H9 (cell line): Measurements from ENCODE around the gene DNAH11. TPM values are rescaled to one million over a fixed set of nuclear protein-coding genes. Genes with fewer than 3 reads are reported as not detected.

Experiments
- DNase-seq: peaks from one replicate; pipeline ENCODE4 v3.0.0-alpha.2; 2017
- H2AFZ ChIP-seq: one replicate; pipeline ENCODE4 v1.6.1; 2013; ENCODE audit warnings: mild to moderate bottlenecking, low read length, control low read depth, moderate library complexity
- H2AK5ac ChIP-seq: 2 replicates; pipeline ENCODE4 v1.6.1; 2013; ENCODE audit warnings: low read length, control low read depth, mixed read lengths; ENCODE audit not compliant: insufficient read length
- H2BK120ac ChIP-seq: one replicate; pipeline ENCODE4 v1.6.1; 2013; ENCODE audit warnings: low read depth, mild to moderate bottlenecking, low read length, control low read depth, inconsistent platforms; ENCODE audit not compliant: poor library complexity, severe bottlenecking
- H2BK12ac ChIP-seq: 2 replicates; pipeline ENCODE4 v1.6.1; 2013; ENCODE audit warnings: low read length, control low read depth, mixed read lengths, low read depth; ENCODE audit not compliant: insufficient read length
- H2BK15ac ChIP-seq: 2 replicates; pipeline ENCODE4 v1.6.1; 2013; ENCODE audit warnings: low read depth, low read length, control low read depth
- H2BK20ac ChIP-seq: one replicate; pipeline ENCODE4 v1.6.1; 2013; ENCODE audit warnings: low read depth, mild to moderate bottlenecking, low read length, control low read depth, inconsistent platforms; ENCODE audit not compliant: poor library complexity, severe bottlenecking
- H2BK5ac ChIP-seq: 2 replicates; pipeline ENCODE4 v1.6.1; 2013; ENCODE audit warnings: low read length, control low read depth, mixed read lengths; ENCODE audit not compliant: insufficient read length
- H3K14ac ChIP-seq: 2 replicates; pipeline ENCODE4 v1.6.1; 2013; ENCODE audit warnings: low read length, control low read depth; ENCODE audit not compliant: insufficient read depth
- H3K18ac ChIP-seq: 2 replicates; pipeline ENCODE4 v1.6.1; 2013; ENCODE audit warnings: low read depth, mild to moderate bottlenecking, mixed read lengths, low read length, control low read depth; ENCODE audit not compliant: insufficient read length
- H3K23ac ChIP-seq: 2 replicates; pipeline ENCODE4 v1.6.1; 2013; ENCODE audit warnings: low read length, control low read depth, mixed read lengths, low read depth; ENCODE audit not compliant: insufficient read length
- H3K23me2 ChIP-seq: 2 replicates; pipeline ENCODE4 v1.6.1; 2013; ENCODE audit warnings: low read depth, mild to moderate bottlenecking, mixed read lengths, low read length, control low read depth; ENCODE audit not compliant: insufficient read length, poor library complexity, severe bottlenecking
- H3K27ac ChIP-seq: 2 replicates; pipeline ENCODE4 v1.5.1; 2013; ENCODE audit warnings: low read length, control low read depth, mixed read lengths, low read depth; ENCODE audit not compliant: insufficient read length
- H3K27me3 ChIP-seq: 2 replicates; pipeline ENCODE4 v1.6.1; 2013; ENCODE audit warnings: low read length, control low read depth, inconsistent platforms; ENCODE audit not compliant: insufficient read depth
- H3K4ac ChIP-seq: 2 replicates; pipeline ENCODE4 v1.6.1; 2013; ENCODE audit warnings: low read depth, mild to moderate bottlenecking, control low read depth, inconsistent platforms, low read length, moderate library complexity
- H3K4me1 ChIP-seq: 2 replicates; pipeline ENCODE4 v1.6.1; 2013; ENCODE audit warnings: low read length, control low read depth, inconsistent platforms; ENCODE audit not compliant: insufficient read depth
- H3K4me2 ChIP-seq: 2 replicates; pipeline ENCODE4 v1.6.1; 2013; ENCODE audit warnings: low read length, control low read depth, mixed read lengths; ENCODE audit not compliant: insufficient read length, insufficient read depth
- H3K56ac ChIP-seq: 2 replicates; pipeline ENCODE4 v1.6.1; 2013; ENCODE audit warnings: low read depth, mild to moderate bottlenecking, mixed read lengths, low read length, control low read depth; ENCODE audit not compliant: insufficient read length
- H3K79me1 ChIP-seq: 2 replicates; pipeline ENCODE4 v1.6.1; 2013; ENCODE audit warnings: low read depth, mild to moderate bottlenecking, moderate library complexity, low read length, control low read depth, inconsistent platforms; ENCODE audit not compliant: insufficient read depth, poor library complexity, severe bottlenecking
- H3K79me2 ChIP-seq: 2 replicates; pipeline ENCODE4 v1.6.1; 2013; ENCODE audit warnings: low read length, control low read depth, inconsistent platforms; ENCODE audit not compliant: insufficient read depth
- H3K9ac ChIP-seq: 2 replicates; pipeline ENCODE4 v1.6.1; 2013; ENCODE audit warnings: low read length, control low read depth, mixed read lengths; ENCODE audit not compliant: insufficient read length; ENCODE audit errors: extremely low read depth
- H3K9me3 ChIP-seq: one replicate; pipeline ENCODE4 v1.6.1; 2013; ENCODE audit warnings: low read depth, low read length, inconsistent platforms; ENCODE audit not compliant: control insufficient read depth
- H3T11ph ChIP-seq: one replicate; pipeline ENCODE4 v1.6.1; 2013; ENCODE audit warnings: mild to moderate bottlenecking, low read length, control low read depth, inconsistent platforms
- H4K20me1 ChIP-seq: one replicate; pipeline ENCODE4 v1.6.1; 2013; ENCODE audit not compliant: control insufficient read depth, insufficient read length, insufficient read depth
- H4K5ac ChIP-seq: 2 replicates; pipeline ENCODE4 v1.6.1; 2013; ENCODE audit warnings: low read depth, mild to moderate bottlenecking, mixed read lengths, low read length, control low read depth; ENCODE audit not compliant: insufficient read length
- H4K8ac ChIP-seq: replicated peaks from 2 replicates; pipeline ENCODE4 v1.6.1; 2013; ENCODE audit warnings: low read length, control low read depth, mixed read lengths, low read depth; ENCODE audit not compliant: insufficient read length
- H4K91ac ChIP-seq: 2 replicates; pipeline ENCODE4 v1.6.1; 2013; ENCODE audit warnings: low read depth, mild to moderate bottlenecking, moderate library complexity, mixed read lengths, low read length, control low read depth; ENCODE audit not compliant: insufficient read length
- H3K27ac Mint-ChIP-seq, 3 experiments: 2 replicates in 2 of 3; 3 replicates in 1 of 3; pipeline ENCODE4 v1.8.0; 2020 to 2021; ENCODE audit warnings: mixed read lengths in 3 of 3, mild to moderate bottlenecking in 1 of 3, moderate library complexity in 1 of 3
- H3K27me3 Mint-ChIP-seq: 2 replicates; pipeline ENCODE4 v1.8.0; 2021; ENCODE audit warnings: low read depth, mild to moderate bottlenecking, moderate library complexity, mixed read lengths
- H3K36me3 Mint-ChIP-seq, 3 experiments: 2 replicates in 2 of 3; 3 replicates in 1 of 3; pipeline ENCODE4 v1.8.0; 2020 to 2021; ENCODE audit warnings: low read depth in 3 of 3, mixed read lengths in 3 of 3; ENCODE audit not compliant: insufficient read depth in 1 of 3
- H3K4me1 Mint-ChIP-seq, 2 experiments: 2 replicates each; pipeline ENCODE4 v1.8.0; 2020; ENCODE audit warnings: mixed read lengths in 2 of 2
- H3K4me3 Mint-ChIP-seq, 2 experiments: 2 replicates in 1 of 2; 3 replicates in 1 of 2; pipeline ENCODE4 v1.8.0; 2020 to 2021; ENCODE audit warnings: mild to moderate bottlenecking in 2 of 2, mixed read lengths in 2 of 2, moderate library complexity in 1 of 2
- H3K9me3 Mint-ChIP-seq, 2 experiments: 2 replicates in 1 of 2; 3 replicates in 1 of 2; pipeline ENCODE4 v1.8.0; 2020; ENCODE audit warnings: mild to moderate bottlenecking in 2 of 2, mixed read lengths in 2 of 2, moderate library complexity in 1 of 2
- WGBS: extraction: QIAGEN DNeasy Blood & Tissue Kit; methylation state at CpG from one replicate; pipeline ENCODE4 v1.1.7; 2013; ENCODE audit warnings: missing lambda C conversion rate, low lambda C conversion rate, mixed read lengths; ENCODE audit not compliant: insufficient read length; ENCODE audit errors: extremely low coverage; 5-methylcytosine and 5-hydroxymethylcytosine counted together
- total RNA-seq: library from RNA; stranded (reverse); gene quantifications from 2 replicates; pipeline ENCODE4 v1.2.1, GENCODE V29; 2021
- TF ChIP-seq, protein P1 (sequence below): fragments of 200-600 bp; sonication (generic); conservative IDR thresholded peaks from 3 replicates; pipeline ENCODE4 v1.8.0; 2021; ENCODE audit warnings: antibody characterized with exemption, mild to moderate bottlenecking

The DNAH11 gene
- total RNA-seq, 1 experiment from 2014 or later = 2.5 TPM

DNA sequence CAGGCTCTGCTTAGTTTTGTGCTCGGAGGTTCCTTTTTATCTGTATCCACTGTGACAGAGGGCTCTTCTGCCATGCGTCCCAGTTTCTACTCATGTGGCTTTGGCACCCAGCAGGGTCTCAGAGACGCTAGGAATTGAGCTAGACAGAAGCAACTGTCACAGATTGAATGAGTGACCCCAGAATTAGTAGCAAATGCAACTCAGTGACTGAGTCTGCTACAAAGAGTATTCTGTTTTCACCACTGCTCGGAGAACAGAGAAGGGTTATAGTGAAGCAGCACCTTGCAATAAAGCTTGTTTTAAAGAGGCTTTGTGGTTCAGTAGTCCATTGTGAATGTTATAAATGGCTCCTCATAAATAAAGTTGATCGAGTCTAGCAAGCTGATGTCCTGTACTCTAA, 113.2 kb downstream of the DNAH11 start:
- Histone ChIP-seq H4K91ac (no peak overlapping the region), H3K79me2 (no peaks in the 10 kb centered on the region), H3K4ac (no peak overlapping the region), H2BK120ac (no peak overlapping the region), H3K27ac (no peak overlapping the region), H3K27me3 (no peaks in the 10 kb centered on the region), H2AFZ (no peak overlapping the region), H2BK5ac (no peak overlapping the region), H3T11ph (no peak overlapping the region), H4K20me1 (no peaks in the 10 kb centered on the region), H3K56ac (no peak overlapping the region), H3K23me2 (no peaks in the 10 kb centered on the region), H3K14ac (no peak overlapping the region), H3K23ac (no peak overlapping the region), H3K9ac (no peak overlapping the region), H2BK12ac (no peak overlapping the region), H3K9me3 (no peaks in the 10 kb centered on the region), H3K18ac (no peak overlapping the region), H2AK5ac (no peak overlapping the region), H2BK20ac (no peak overlapping the region), H3K4me2 (no peak overlapping the region), H2BK15ac (no peak overlapping the region), H3K4me1 (0 out of 2 replicates have a peak, but pooled peaks cover 2% of the 10 kb centered on the region), H4K5ac (no peak overlapping the region), H4K8ac (no peak overlapping the region), H3K79me1 (no peaks in the 10 kb centered on the region)
- no peak overlapping the region for H3K27ac Mint-ChIP-seq
- TF ChIP-seq, protein P1, sequence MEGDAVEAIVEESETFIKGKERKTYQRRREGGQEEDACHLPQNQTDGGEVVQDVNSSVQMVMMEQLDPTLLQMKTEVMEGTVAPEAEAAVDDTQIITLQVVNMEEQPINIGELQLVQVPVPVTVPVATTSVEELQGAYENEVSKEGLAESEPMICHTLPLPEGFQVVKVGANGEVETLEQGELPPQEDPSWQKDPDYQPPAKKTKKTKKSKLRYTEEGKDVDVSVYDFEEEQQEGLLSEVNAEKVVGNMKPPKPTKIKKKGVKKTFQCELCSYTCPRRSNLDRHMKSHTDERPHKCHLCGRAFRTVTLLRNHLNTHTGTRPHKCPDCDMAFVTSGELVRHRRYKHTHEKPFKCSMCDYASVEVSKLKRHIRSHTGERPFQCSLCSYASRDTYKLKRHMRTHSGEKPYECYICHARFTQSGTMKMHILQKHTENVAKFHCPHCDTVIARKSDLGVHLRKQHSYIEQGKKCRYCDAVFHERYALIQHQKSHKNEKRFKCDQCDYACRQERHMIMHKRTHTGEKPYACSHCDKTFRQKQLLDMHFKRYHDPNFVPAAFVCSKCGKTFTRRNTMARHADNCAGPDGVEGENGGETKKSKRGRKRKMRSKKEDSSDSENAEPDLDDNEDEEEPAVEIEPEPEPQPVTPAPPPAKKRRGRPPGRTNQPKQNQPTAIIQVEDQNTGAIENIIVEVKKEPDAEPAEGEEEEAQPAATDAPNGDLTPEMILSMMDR = no peak
- DNase-seq = no peak
- peaks cover 0 to 2% (median 0%) of the 10 kb centered on the region in 3 experiments; a peak in 1 of 7 replicates for H3K36me3 Mint-ChIP-seq
- H3K9me3 Mint-ChIP-seq = peaks cover 0 to 2% of the 10 kb centered on the region in 2 experiments; a peak in 1 of 5 replicates
- no CpG with 5 or more reads among the region's 5 CpGs for WGBS
- H3K4me1 Mint-ChIP-seq = no peaks in the 10 kb centered on the region
- no peaks in the 10 kb centered on the region for H3K27me3 Mint-ChIP-seq
- no peak overlapping the region for H3K4me3 Mint-ChIP-seq
